SK-N-SH (cell line): ENCODE results near the gene PAXIP1.

ENCODE experiments used
- ELF1 ChIP-seq: IDR thresholded peaks from 2 replicates; pipeline ENCODE4 v1.4.0; 2012
- EZH2phosphoT487 ChIP-seq: fragments of 200-600 bp; sonication (generic); IDR thresholded peaks from 2 replicates; pipeline ENCODE4 v1.6.1; 2017; ENCODE audit warnings: low read depth, mixed run types, mild to moderate bottlenecking, antibody characterized with exemption, moderate library complexity, borderline replicate concordance
- GATA2 ChIP-seq: sonication (generic); formaldehyde crosslinking; IDR thresholded peaks from 2 replicates; pipeline ENCODE4 v1.5.0; 2020; ENCODE audit warnings: mild to moderate bottlenecking, missing genetic modification reagents
- POLR2AphosphoS5 ChIP-seq: IDR thresholded peaks from 2 replicates; pipeline ENCODE4 v1.6.1; 2012; ENCODE audit warnings: low read depth, low read length
- RCOR1 ChIP-seq: fragments of 150-350 bp; IDR thresholded peaks from 2 replicates; pipeline ENCODE4 v1.6.1; 2017; ENCODE audit warnings: antibody characterized with exemption, low read length
- RXRA ChIP-seq: IDR thresholded peaks from 2 replicates; pipeline ENCODE4 v1.4.0; 2012; ENCODE audit warnings: low read depth, mild to moderate bottlenecking, borderline replicate concordance
- SIN3A ChIP-seq: IDR thresholded peaks from 2 replicates; pipeline ENCODE4 v1.6.1; 2012; ENCODE audit warnings: low read depth, mild to moderate bottlenecking, low read length, moderate library complexity, borderline replicate concordance
- SMC3 ChIP-seq: IDR thresholded peaks from 2 replicates; pipeline ENCODE4 v1.6.1; 2012; ENCODE audit warnings: low read depth, low read length, improper control_type of control experiment
- USF2 ChIP-seq: fragments of 150-350 bp; IDR thresholded peaks from 2 replicates; pipeline ENCODE4 v1.6.1; 2017; ENCODE audit warnings: antibody characterized with exemption, low read length, low read depth, borderline replicate concordance
- TF ChIP-seq, protein P1 (sequence below): fragments of 200-600 bp; sonication (generic); IDR thresholded peaks from 2 replicates; pipeline ENCODE4 v1.6.1; 2017; ENCODE audit warnings: antibody characterized with exemption, mild to moderate bottlenecking, moderate library complexity
- TF ChIP-seq, protein P2 (sequence below): IDR thresholded peaks from 2 replicates; pipeline ENCODE4 v1.4.0; 2012; ENCODE audit warnings: low read depth, borderline replicate concordance

- TF ChIP-seq, protein P1, sequence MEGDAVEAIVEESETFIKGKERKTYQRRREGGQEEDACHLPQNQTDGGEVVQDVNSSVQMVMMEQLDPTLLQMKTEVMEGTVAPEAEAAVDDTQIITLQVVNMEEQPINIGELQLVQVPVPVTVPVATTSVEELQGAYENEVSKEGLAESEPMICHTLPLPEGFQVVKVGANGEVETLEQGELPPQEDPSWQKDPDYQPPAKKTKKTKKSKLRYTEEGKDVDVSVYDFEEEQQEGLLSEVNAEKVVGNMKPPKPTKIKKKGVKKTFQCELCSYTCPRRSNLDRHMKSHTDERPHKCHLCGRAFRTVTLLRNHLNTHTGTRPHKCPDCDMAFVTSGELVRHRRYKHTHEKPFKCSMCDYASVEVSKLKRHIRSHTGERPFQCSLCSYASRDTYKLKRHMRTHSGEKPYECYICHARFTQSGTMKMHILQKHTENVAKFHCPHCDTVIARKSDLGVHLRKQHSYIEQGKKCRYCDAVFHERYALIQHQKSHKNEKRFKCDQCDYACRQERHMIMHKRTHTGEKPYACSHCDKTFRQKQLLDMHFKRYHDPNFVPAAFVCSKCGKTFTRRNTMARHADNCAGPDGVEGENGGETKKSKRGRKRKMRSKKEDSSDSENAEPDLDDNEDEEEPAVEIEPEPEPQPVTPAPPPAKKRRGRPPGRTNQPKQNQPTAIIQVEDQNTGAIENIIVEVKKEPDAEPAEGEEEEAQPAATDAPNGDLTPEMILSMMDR: no peak
- TF ChIP-seq SMC3 (no peak), SIN3A (no peak), EZH2phosphoT487 (no peak), ELF1 (no peak), POLR2AphosphoS5 (no peak), GATA2 (no peak), USF2 (no peak), RXRA (no peak), RCOR1 (no peak)
- TF ChIP-seq, protein P2, sequence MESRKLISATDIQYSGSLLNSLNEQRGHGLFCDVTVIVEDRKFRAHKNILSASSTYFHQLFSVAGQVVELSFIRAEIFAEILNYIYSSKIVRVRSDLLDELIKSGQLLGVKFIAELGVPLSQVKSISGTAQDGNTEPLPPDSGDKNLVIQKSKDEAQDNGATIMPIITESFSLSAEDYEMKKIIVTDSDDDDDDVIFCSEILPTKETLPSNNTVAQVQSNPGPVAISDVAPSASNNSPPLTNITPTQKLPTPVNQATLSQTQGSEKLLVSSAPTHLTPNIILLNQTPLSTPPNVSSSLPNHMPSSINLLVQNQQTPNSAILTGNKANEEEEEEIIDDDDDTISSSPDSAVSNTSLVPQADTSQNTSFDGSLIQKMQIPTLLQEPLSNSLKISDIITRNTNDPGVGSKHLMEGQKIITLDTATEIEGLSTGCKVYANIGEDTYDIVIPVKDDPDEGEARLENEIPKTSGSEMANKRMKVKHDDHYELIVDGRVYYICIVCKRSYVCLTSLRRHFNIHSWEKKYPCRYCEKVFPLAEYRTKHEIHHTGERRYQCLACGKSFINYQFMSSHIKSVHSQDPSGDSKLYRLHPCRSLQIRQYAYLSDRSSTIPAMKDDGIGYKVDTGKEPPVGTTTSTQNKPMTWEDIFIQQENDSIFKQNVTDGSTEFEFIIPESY: no peak
Measured at GRCh38 chr7:155051355-155051754, 48.4 kb upstream of the PAXIP1 start.
